CD4-positive, alpha-beta T cell treated with Interleukin-1 beta for 1 hour (primary cell): ENCODE results near the gene RPS6KA4.
A peak's percentile ranks its signal among the peaks of the same experiment; 100 is the strongest.
"Not testable (repeated sequence)": the region's sequence is repeated elsewhere in the genome, so short reads cannot be mapped to it uniquely, and the experiment has no call there.

Source experiments
- DNase-seq, 2 donors: peaks; one replicate each; pipeline ENCODE4 v3.0.0-alpha.2; 2020 to 2022

RPS6KA4 gene

GRCh38 chr11:64358907-64359711, at the start of gene RPS6KA4:
Gene RPS6KA4, plus strand, starts transcription at chr11:64359162. Its CDS starts 74 bp downstream, at chr11:64359236.
- peak; percentile 43 to 44 for DNase-seq

- no peak for DNase-seq
These were observed 46.0 kb upstream of the RPS6KA4 start for GRCh38 chr11:64312947-64313346.

GRCh38 chr11:64313491-64314145, 45.3 kb upstream of the RPS6KA4 start:
- no peak for DNase-seq

GRCh38 chr11:64314146-64314804, 44.7 kb upstream of the RPS6KA4 start:
- no peak for DNase-seq

GRCh38 chr11:64314805-64315561, 44.0 kb upstream of the RPS6KA4 start:
- no peak for DNase-seq

- DNase-seq = not testable (repeated sequence)
These were observed 43.1 kb upstream of the RPS6KA4 start for GRCh38 chr11:64315667-64316526.

GRCh38 chr11:64316672-64317324, 42.2 kb upstream of the RPS6KA4 start:
- peak; percentile 44 to 48 for DNase-seq

GRCh38 chr11:64317325-64317960, 41.5 kb upstream of the RPS6KA4 start, which contains the start of gene TRMT112:
Gene TRMT112, minus strand, starts transcription at chr11:64317559. Its CDS starts 33 bp downstream, at chr11:64317526.
- peak; percentile 97 to 98 for DNase-seq

- DNase-seq = peak; percentile 97 to 98
These were observed 40.8 kb upstream of the RPS6KA4 start, which contains the start of gene PRDX5 for GRCh38 chr11:64317961-64318765. Gene PRDX5, plus strand, starts transcription at chr11:64318121. Its CDS starts 95 bp downstream, at chr11:64318216.

GRCh38 chr11:64318766-64319761, 39.9 kb upstream of the RPS6KA4 start:
- DNase-seq = no peak

- no peak for DNase-seq
These were observed 38.4 kb upstream of the RPS6KA4 start for GRCh38 chr11:64320556-64320955.

- no peak for DNase-seq
These were observed 37.9 kb upstream of the RPS6KA4 start for GRCh38 chr11:64321026-64321425.

- no peak for DNase-seq
These were observed 37.4 kb upstream of the RPS6KA4 start for GRCh38 chr11:64321533-64321932.

GRCh38 chr11:64322925-64323260, 36.1 kb upstream of the RPS6KA4 start:
- DNase-seq = no peak

- no peak for DNase-seq
These were observed 35.6 kb upstream of the RPS6KA4 start for GRCh38 chr11:64323373-64323772.

GRCh38 chr11:64323984-64324383, 35.0 kb upstream of the RPS6KA4 start:
- not testable (repeated sequence) for DNase-seq

GRCh38 chr11:64324692-64325469, 34.1 kb upstream of the RPS6KA4 start:
- no peak for DNase-seq

- DNase-seq = no peak
These were observed 31.6 kb upstream of the RPS6KA4 start for GRCh38 chr11:64327375-64327774.
